Suppressor macrophage treated with lipopolysaccharide for 1 hour (primary cell): ENCODE data around the gene C5AR2.
"Not testable (repeated sequence)": the region's sequence is repeated elsewhere in the genome, so short reads cannot be mapped to it uniquely, and the experiment has no call there.

Source experiments
- DNase-seq, 3 donors: peaks; one replicate each; pipeline ENCODE4 v3.0.0-alpha.2; 2020 to 2022

Gene C5AR2

GRCh38 chr19:47363758-47364531 lies 32.0 kb downstream of the C5AR2 start:
- DNase-seq = peak; percentile 68 to 91 (median 86)

- DNase-seq = not testable (repeated sequence)
Measured at GRCh38 chr19:47365455-47365854, 33.5 kb downstream of the C5AR2 start.

GRCh38 chr19:47370045-47370611 lies 38.2 kb downstream of the C5AR2 start:
- DNase-seq = peak; percentile 85 to 91 (median 90)

- no peak for DNase-seq
Measured at GRCh38 chr19:47371261-47371660, 39.3 kb downstream of the C5AR2 start.

- DNase-seq = no peak
Measured at GRCh38 chr19:47372603-47373002, 40.6 kb downstream of the C5AR2 start.

GRCh38 chr19:47373246-47374240 lies 41.6 kb downstream of the C5AR2 start:
- DNase-seq = no peak

GRCh38 chr19:47374876-47375693 lies 43.1 kb downstream of the C5AR2 start:
- no peak for DNase-seq

GRCh38 chr19:47375694-47376588 lies 44.0 kb downstream of the C5AR2 start:
- no peak for DNase-seq

GRCh38 chr19:47376589-47377144 lies 44.7 kb downstream of the C5AR2 start:
- DNase-seq = peak; percentile 31 to 51 (median 41)

- DNase-seq = no peak
Measured at GRCh38 chr19:47377208-47377701, 45.3 kb downstream of the C5AR2 start.

GRCh38 chr19:47377801-47378200 lies 45.8 kb downstream of the C5AR2 start:
- no peak for DNase-seq

- no peak for DNase-seq
Measured at GRCh38 chr19:47378246-47378645, 46.3 kb downstream of the C5AR2 start.

GRCh38 chr19:47379381-47379938 lies 47.5 kb downstream of the C5AR2 start:
- DNase-seq = no peak

GRCh38 chr19:47380559-47380958 lies 48.6 kb downstream of the C5AR2 start:
- no peak for DNase-seq

GRCh38 chr19:47381121-47381520 lies 49.1 kb downstream of the C5AR2 start:
- no peak for DNase-seq

GRCh38 chr19:47381653-47382279 lies 49.8 kb downstream of the C5AR2 start:
- DNase-seq = peak; percentile 39 to 63 (median 44)

GRCh38 chr19:47383890-47384289 lies 51.9 kb downstream of the C5AR2 start:
- not testable (repeated sequence) for DNase-seq

- not testable (repeated sequence) for DNase-seq
Measured at GRCh38 chr19:47384533-47384932, 52.6 kb downstream of the C5AR2 start.

- DNase-seq = not testable (repeated sequence)
Measured at GRCh38 chr19:47386582-47386981, 54.6 kb downstream of the C5AR2 start.

- not testable (repeated sequence) for DNase-seq
Measured at GRCh38 chr19:47387623-47388022, 55.6 kb downstream of the C5AR2 start.
